Muscle layer of duodenum (tissue), 2 donors: ENCODE measurements around the gene DES.

Experiments
- H3K27ac ChIP-seq: one replicate; pipeline ENCODE4 v1.7.0; 2013; ENCODE audit warnings: mild to moderate bottlenecking, low read length
- H3K27me3 ChIP-seq: one replicate; pipeline ENCODE4 v1.7.0; 2013; ENCODE audit warnings: low read depth, mild to moderate bottlenecking, control low read depth, low read length
- H3K36me3 ChIP-seq, 2 donors: one replicate each; pipeline ENCODE4 v1.7.0; 2013; ENCODE audit warnings: low read length in 2 of 2, control low read depth in 1 of 2, mild to moderate bottlenecking in 1 of 2; ENCODE audit not compliant: insufficient read depth in 2 of 2, control insufficient read depth in 1 of 2
- H3K4me1 ChIP-seq, 2 donors: one replicate each; pipeline ENCODE4 v1.7.0; 2013; ENCODE audit warnings: low read length in 2 of 2, mild to moderate bottlenecking in 2 of 2, control low read depth in 1 of 2, moderate library complexity in 1 of 2; ENCODE audit not compliant: insufficient read depth in 2 of 2, control insufficient read depth in 1 of 2
- H3K4me3 ChIP-seq, 2 donors: one replicate each; pipeline ENCODE4 v1.7.0; 2013; ENCODE audit warnings: low read length in 2 of 2, low read depth in 1 of 2, mild to moderate bottlenecking in 1 of 2
- H3K9me3 ChIP-seq, 2 donors: one replicate each; pipeline ENCODE4 v1.7.0; 2013; ENCODE audit warnings: low read length in 2 of 2, control low read depth in 1 of 2, mild to moderate bottlenecking in 1 of 2; ENCODE audit not compliant: control insufficient read depth in 1 of 2
- donor health status: healthy.

The DES gene

DNA sequence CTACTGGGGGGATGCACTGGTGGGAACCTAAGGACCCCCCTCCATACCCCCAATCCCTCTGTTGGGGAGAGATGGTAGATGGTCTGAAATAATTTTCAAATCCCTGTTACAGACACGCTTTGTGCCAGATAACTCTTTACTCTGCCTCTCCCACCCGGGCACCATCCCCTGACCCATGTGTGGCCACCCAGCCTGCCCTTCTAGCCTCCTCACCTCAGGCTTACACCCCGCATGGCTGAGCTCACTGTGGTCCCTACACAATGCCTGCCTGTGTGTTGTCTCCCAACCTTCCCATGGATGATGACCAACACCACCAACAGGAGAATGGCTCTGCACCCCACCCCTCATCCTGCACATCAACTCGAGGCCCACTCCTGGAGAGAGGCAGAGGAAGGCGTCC is 31.4 kb downstream of the DES start:
- Histone ChIP-seq H3K36me3 (peaks cover 0 to 8% of the 10 kb centered on the region in 2 donors), H3K9me3 (no peaks in the 10 kb centered on the region), H3K27ac (peak overlapping the region; percentile 93), H3K4me1 (peaks cover 0 to 42% of the 10 kb centered on the region in 2 donors), H3K4me3 (peak overlapping the region in 1 of 2 donors; percentile 44), H3K27me3 (peaks cover 7% of the 10 kb centered on the region)

DNA sequence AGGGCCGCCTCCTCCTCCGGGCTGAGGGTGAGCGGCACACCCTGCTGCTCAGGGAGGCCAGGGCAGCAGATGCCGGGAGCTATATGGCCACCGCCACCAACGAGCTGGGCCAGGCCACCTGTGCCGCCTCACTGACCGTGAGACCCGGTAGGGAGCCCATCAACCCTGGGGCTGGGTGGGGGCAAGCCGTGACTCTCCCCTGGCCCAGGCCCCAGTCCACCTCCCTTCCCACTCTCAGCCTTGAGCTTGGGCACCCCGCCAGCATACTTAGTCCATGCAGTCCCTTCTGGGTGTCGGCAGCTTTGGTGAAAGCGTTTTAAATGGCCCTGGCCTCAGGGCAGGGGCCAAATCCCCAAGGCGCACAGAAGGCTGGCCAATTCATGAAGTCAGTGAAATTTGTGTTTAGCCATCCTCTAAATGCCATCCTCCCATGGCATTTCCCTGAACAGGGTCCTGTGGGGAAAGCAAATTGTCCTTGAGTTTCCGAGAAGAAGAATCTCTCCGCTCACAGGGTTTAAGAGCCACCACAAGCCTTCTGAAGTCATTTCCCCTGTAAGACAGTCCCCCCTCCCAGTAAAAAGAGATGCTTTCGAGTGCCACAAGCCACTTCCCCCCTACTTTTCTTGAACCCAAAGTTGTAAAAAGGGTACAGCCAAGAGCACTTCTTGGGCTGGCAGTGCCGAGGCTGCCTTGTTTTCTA is 33.6 kb downstream of the DES start:
- H3K27ac ChIP-seq = peak overlapping the region; percentile 93
- H3K4me3 ChIP-seq = peak overlapping the region in 1 of 2 donors; percentile 30
- H3K27me3 ChIP-seq = peaks cover 7% of the 10 kb centered on the region
- H3K36me3 ChIP-seq = peaks cover 0 to 8% of the 10 kb centered on the region in 2 donors
- no peaks in the 10 kb centered on the region for H3K9me3 ChIP-seq
- peaks cover 0 to 25% of the 10 kb centered on the region in 2 donors for H3K4me1 ChIP-seq

DNA sequence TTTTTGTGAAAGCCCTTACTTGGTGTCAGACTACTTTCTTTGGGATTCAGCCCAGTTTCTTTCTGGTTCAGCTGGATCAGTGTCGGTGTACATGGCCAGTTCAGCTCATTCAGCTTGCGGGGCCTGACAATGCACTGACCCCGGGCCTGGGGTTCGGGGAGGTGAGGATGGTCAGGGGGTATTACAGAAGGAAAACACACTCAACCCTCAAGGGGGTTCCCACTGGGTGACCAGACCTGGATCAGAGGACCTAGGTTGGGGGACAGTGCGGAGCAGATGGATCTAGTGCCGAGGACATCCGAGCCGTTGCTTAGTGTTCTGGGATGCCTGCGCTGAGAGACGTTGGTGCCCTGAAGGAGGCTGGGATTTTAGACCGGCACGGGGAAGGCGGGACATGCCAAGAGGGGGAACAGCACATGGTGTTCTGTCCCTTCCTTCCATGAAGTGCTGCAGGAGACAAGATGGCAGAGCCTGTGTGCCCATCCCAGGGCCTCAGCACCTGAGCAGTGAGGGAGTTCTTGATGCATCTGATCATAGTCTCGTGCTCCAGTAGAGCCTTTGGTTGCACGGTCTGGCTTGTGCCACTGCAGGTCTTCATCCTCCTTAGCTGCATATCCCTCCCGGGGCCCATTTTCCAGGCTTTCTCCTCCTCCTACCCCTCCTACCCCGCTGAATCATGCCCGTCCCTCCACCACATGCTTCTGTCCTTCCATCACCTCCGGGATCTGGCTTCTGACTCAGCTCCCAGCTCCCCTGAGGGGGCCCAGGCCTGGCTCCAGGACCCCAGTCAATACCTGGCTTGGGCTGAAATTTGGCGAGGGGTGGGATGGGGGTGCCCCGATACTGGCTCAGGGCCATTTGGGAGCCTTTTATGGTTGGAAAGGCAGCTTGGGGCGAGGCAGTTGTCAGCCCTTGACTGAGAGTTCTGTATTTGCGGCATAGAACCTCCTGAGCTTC is 34.5 kb downstream of the DES start:
- Histone ChIP-seq H3K27me3 (peaks cover 6% of the 10 kb centered on the region), H3K4me1 (peaks cover 0 to 25% of the 10 kb centered on the region in 2 donors), H3K27ac (peak overlapping the region; percentile 93), H3K9me3 (no peaks in the 10 kb centered on the region), H3K4me3 (peak overlapping the region in 1 of 2 donors; percentile 36), H3K36me3 (peaks cover 0 to 8% of the 10 kb centered on the region in 2 donors)

DNA sequence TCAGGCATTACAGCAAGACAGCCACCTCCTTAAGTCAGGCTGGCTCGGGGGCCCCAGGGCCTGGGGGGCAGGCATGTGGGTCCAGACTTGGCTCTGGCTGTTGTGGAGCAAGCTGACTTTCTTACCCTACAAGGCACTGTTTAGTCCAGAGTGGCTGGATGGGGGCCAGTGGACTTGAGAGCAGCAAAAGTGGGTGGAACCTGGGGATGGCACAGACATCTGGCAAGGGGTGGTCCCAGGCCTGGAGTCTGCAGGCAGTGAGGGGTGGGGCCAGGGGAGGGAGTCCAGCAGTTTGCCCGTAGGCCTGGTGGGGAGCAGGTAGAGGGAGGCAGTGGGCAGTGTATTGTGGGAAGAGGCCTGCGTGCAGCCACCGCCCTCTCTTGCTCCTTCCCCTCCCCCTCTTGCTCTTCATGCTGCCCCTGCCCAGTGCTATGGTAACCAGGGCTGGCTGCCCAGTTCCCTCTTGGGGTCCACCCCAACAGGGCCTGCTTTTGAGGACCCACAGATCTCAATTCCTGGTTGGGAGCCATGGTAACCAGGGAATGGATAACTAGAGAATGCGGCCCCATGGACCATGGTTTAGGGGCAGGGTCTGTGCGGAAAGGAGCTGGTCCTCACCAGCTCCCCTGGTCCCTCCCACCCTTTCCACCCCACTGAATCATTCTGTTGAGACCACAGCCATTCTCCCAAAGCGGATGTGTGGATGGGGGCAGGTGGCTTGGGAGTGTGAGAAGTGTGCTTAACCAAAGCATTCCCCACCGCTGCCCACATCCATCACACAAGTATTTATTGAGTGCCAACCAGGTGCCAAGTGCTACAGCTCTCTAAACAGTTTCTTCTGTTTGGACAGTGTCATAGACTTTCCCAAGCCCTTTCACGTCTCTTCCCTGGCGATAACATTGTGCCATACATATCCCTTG is 35.8 kb downstream of the DES start:
- Histone ChIP-seq H3K36me3 (peaks cover 0 to 8% of the 10 kb centered on the region in 2 donors), H3K4me3 (peak overlapping the region in 1 of 2 donors; percentile 36), H3K27ac (peak overlapping the region; percentile 93), H3K9me3 (no peaks in the 10 kb centered on the region), H3K27me3 (no peaks in the 10 kb centered on the region), H3K4me1 (peaks cover 0 to 16% of the 10 kb centered on the region in 2 donors)

DNA sequence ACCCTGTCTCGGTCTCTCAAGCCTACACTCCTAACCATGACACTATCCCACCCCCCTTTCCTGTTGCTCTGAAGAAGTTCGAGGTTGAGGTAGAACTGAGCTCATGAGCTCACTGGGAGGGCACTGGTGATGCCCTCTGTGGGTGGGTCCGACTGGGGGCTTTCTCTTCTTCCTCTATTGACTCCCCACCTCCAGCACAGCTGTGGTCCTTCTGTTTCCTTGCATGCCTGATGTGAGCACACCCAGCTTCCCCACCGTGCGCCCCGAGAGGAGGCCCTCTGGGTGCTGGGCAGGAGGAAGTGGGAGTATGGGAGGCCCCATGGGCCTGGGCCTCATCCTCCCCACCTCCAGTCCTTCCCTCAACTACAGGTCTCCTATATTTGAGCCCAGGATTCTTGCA is 37.4 kb downstream of the DES start:
- H3K36me3 ChIP-seq = peaks cover 0 to 8% of the 10 kb centered on the region in 2 donors
- H3K27me3 ChIP-seq = no peaks in the 10 kb centered on the region
- peaks cover 0 to 14% of the 10 kb centered on the region in 2 donors for H3K4me1 ChIP-seq
- H3K9me3 ChIP-seq = no peaks in the 10 kb centered on the region
- no peak overlapping the region for H3K4me3 ChIP-seq
- H3K27ac ChIP-seq = no peak overlapping the region

DNA sequence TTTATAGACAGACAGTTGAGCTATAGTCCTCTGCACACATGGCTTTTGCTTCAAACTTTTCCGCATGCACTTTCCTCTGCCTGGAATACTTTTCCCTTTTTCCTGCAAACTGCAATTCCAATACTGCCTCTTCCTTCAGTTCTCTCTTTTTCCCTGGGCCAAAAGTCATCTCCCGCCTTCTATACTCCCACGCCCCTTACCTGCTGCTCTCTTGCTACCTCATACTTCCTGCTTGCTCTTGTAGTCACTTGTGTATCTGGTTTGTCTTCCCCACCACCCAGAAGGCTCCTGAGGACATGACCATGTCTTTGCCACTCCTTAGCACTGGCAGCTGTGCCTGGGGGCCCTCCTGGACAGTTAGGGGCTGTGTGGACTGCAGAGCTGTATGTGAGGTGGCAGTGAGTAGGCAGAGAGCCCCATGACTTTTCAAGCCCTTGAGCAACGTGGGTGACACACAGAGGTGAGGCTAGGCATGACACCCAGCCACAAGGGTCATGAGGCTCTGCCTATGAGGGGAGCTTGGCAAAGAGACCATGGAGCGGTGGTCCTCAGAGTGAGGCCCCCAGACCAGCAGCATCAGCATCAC is 39.7 kb downstream of the DES start:
- Histone ChIP-seq H3K9me3 (no peaks in the 10 kb centered on the region), H3K27me3 (no peaks in the 10 kb centered on the region), H3K4me1 (peaks cover 0 to 35% of the 10 kb centered on the region in 2 donors), H3K27ac (no peak overlapping the region), H3K36me3 (peaks cover 0 to 3% of the 10 kb centered on the region in 2 donors), H3K4me3 (no peak overlapping the region)

DNA sequence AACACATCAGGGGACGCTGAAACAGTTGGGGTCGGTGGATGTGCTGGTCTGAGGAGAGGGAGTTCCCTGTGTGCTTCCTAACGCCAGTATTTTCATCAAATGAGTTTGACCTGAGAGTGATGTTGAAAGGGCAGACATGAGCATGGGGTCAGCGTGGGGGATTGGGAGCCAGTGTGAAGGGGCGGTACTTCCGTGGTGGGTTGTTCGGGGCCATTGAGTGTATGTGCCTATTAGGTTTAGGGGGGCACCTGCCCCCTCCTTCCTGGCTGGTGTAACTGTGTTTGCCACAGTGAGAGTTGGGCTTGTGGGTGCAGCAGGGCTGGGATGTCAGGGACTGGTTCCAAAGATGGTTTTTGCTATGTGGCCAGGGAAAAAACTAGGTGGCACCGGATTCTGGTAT is 40.8 kb downstream of the DES start:
- Histone ChIP-seq H3K36me3 (no peaks in the 10 kb centered on the region), H3K9me3 (no peaks in the 10 kb centered on the region), H3K4me3 (no peak overlapping the region), H3K27me3 (no peaks in the 10 kb centered on the region), H3K4me1 (peaks cover 0 to 38% of the 10 kb centered on the region in 2 donors), H3K27ac (peak overlapping the region; percentile 73)

DNA sequence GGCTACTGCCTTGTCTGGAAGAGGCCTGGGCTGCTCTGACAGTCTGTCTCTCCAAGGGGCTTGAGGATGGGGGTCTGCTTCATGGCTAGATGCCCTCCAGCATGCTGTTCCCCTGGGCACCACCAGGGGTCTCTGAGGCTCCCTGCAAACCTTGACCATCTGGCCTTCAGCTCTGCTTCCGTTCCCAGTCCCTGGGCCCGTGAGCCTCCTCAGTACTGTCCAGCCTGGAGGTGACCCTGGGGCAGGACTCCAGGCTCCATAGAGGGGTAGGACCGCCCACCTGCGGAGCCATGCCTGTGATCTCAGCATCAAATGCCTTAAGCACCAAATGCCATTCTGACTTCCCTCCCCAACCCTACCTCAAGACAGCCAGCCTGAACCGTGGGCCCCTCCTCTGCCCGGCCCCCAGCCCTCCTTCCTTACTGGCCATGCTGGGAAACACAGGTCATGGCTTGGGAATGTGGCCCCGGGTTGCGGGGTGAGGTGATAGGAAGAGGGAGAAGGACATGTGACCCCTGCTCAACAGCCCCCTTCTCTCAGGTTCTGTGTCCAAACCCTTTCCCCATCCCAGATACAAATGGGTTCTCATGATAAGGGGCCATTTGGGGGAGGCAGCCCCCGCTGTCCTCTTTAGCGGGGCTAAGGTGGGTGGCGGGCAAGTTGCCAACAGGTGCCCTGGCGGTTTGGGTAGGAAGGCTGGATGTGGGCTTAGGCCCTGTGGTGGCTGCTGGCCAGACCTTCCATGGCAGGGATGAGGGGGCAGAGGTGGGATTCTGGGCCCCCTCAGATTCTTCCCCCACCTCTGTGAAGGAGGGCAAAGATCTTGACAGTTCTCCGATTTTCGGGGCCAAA is 41.5 kb downstream of the DES start:
- Histone ChIP-seq H3K27me3 (no peaks in the 10 kb centered on the region), H3K4me3 (peak overlapping the region in 1 of 2 donors; percentile 48), H3K27ac (peak overlapping the region; percentile 73), H3K36me3 (peaks cover 0 to 5% of the 10 kb centered on the region in 2 donors), H3K9me3 (no peaks in the 10 kb centered on the region), H3K4me1 (peaks cover 0 to 45% of the 10 kb centered on the region in 2 donors)

DNA sequence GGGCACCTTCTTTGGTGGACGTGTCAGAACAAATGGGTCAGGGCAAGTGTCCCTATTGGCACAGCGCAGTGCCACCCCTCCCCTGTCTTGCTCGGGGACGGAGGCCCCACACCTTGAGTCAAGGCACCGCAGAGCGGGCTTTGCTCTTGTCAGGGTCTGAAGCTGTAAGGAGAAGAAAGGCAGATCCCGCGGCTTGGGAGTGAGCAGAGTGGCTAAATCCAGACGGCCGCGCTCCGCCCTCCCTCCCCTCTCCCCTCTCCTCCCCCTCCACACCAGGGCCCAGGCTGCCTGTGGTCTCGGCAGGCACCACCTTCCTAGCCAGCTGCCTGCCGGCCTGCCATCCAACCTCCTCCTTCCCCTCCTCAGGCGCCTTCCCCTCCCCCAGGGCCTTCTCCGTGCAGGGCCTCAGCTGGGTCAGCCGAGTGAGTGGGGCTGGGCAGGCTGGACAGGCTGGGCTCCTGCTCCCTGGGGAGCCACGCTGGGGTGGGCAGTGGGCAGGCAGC is 42.3 kb downstream of the DES start:
- H3K27ac ChIP-seq = peak overlapping the region; percentile 73
- H3K4me1 ChIP-seq = peaks cover 0 to 53% of the 10 kb centered on the region in 2 donors
- peaks cover 0 to 9% of the 10 kb centered on the region in 2 donors for H3K36me3 ChIP-seq
- no peaks in the 10 kb centered on the region for H3K27me3 ChIP-seq
- H3K9me3 ChIP-seq = no peaks in the 10 kb centered on the region
- H3K4me3 ChIP-seq = peak overlapping the region in 1 of 2 donors; percentile 48
